Neural progenitor cell (in vitro differentiated cells): ENCODE measurements around the gene ACSBG1. TPM values are rescaled to one million over a fixed set of nuclear protein-coding genes. Genes with fewer than 3 reads are reported as not detected.

Experiments
- DNase-seq: peaks from one replicate; pipeline ENCODE4 v3.0.0-alpha.2; 2016; ENCODE audit warnings: low spot score
- H2AFZ ChIP-seq: fragments of 200-600 bp; sonication (generic); replicated peaks from 2 replicates; pipeline ENCODE4 v1.6.1; 2016; ENCODE audit warnings: antibody characterized with exemption
- H3F3A ChIP-seq: fragments of 200-600 bp; sonication (generic); 2 replicates; pipeline ENCODE4 v1.6.1; 2016; ENCODE audit warnings: antibody characterized with exemption, low read depth
- H3K27ac ChIP-seq: fragments of 200-600 bp; sonication (generic); 2 replicates; pipeline ENCODE4 v1.5.1; 2016; ENCODE audit warnings: mild to moderate bottlenecking
- H3K27me3 ChIP-seq: fragments of 200-600 bp; sonication (generic); 2 replicates; pipeline ENCODE4 v1.6.1; 2016; ENCODE audit warnings: mild to moderate bottlenecking, moderate library complexity
- H3K36me3 ChIP-seq: fragments of 200-600 bp; sonication (generic); 2 replicates; pipeline ENCODE4 v1.5.1; 2016
- H3K4me1 ChIP-seq: fragments of 200-600 bp; sonication (generic); 2 replicates; pipeline ENCODE4 v1.6.1; 2016; ENCODE audit warnings: mixed run types
- H3K4me2 ChIP-seq: fragments of 200-600 bp; sonication (generic); 2 replicates; pipeline ENCODE4 v1.6.1; 2016
- H3K4me3 ChIP-seq: fragments of 200-600 bp; sonication (generic); 2 replicates; pipeline ENCODE4 v1.5.1; 2016
- H3K79me2 ChIP-seq: fragments of 200-600 bp; sonication (generic); 2 replicates; pipeline ENCODE4 v1.6.1; 2016; ENCODE audit warnings: low read depth
- H3K9ac ChIP-seq: fragments of 200-600 bp; sonication (generic); 2 replicates; pipeline ENCODE4 v1.6.1; 2016
- H3K9me3 ChIP-seq: fragments of 200-600 bp; sonication (generic); 2 replicates; pipeline ENCODE4 v1.5.1; 2016; ENCODE audit warnings: low read depth
- H4K20me1 ChIP-seq: fragments of 200-600 bp; sonication (generic); 2 replicates; pipeline ENCODE4 v1.6.1; 2016; ENCODE audit warnings: low read depth
- H3K27ac Mint-ChIP-seq: 3 replicates; pipeline ENCODE4 v1.8.0; 2021; ENCODE audit warnings: mixed read lengths
- H3K27me3 Mint-ChIP-seq: 2 replicates; pipeline ENCODE4 v1.8.0; 2022; ENCODE audit warnings: low read depth, mild to moderate bottlenecking, inconsistent platforms, moderate library complexity, mixed read lengths; ENCODE audit not compliant: insufficient read depth
- H3K36me3 Mint-ChIP-seq: 3 replicates; pipeline ENCODE4 v1.8.0; 2021; ENCODE audit warnings: mixed read lengths
- H3K4me1 Mint-ChIP-seq: 3 replicates; pipeline ENCODE4 v1.8.0; 2021; ENCODE audit warnings: mixed read lengths
- H3K4me3 Mint-ChIP-seq: 3 replicates; pipeline ENCODE4 v1.8.0; 2021; ENCODE audit warnings: mild to moderate bottlenecking, moderate library complexity, mixed read lengths
- H3K9me3 Mint-ChIP-seq: 3 replicates; pipeline ENCODE4 v1.8.0; 2020; ENCODE audit warnings: mixed read lengths
- EZH2 ChIP-seq: fragments of 200-600 bp; sonication (generic); IDR thresholded peaks from 2 replicates; pipeline ENCODE4 v1.6.1; 2017; ENCODE audit warnings: antibody characterized with exemption, mild to moderate bottlenecking, moderate library complexity
- EZH2phosphoT487 ChIP-seq: fragments of 200-600 bp; sonication (generic); IDR thresholded peaks from 2 replicates; pipeline ENCODE4 v1.6.1; 2017; ENCODE audit warnings: antibody characterized with exemption
- total RNA-seq: library from RNA; depleted of rRNA; stranded (reverse); fragments of >200 nt; gene quantifications from 2 replicates; pipeline ENCODE4 v1.2.3, GENCODE V29; 2015; ENCODE audit warnings: low replicate concordance
- TF ChIP-seq, protein P1 (sequence below): fragments of 200-600 bp; sonication (generic); IDR thresholded peaks from 2 replicates; pipeline ENCODE4 v1.5.1; 2017; ENCODE audit warnings: antibody characterized with exemption, mild to moderate bottlenecking

ACSBG1 gene
- total RNA-seq, 1 donor from 2014 or later, result 0.11 TPM

DNA sequence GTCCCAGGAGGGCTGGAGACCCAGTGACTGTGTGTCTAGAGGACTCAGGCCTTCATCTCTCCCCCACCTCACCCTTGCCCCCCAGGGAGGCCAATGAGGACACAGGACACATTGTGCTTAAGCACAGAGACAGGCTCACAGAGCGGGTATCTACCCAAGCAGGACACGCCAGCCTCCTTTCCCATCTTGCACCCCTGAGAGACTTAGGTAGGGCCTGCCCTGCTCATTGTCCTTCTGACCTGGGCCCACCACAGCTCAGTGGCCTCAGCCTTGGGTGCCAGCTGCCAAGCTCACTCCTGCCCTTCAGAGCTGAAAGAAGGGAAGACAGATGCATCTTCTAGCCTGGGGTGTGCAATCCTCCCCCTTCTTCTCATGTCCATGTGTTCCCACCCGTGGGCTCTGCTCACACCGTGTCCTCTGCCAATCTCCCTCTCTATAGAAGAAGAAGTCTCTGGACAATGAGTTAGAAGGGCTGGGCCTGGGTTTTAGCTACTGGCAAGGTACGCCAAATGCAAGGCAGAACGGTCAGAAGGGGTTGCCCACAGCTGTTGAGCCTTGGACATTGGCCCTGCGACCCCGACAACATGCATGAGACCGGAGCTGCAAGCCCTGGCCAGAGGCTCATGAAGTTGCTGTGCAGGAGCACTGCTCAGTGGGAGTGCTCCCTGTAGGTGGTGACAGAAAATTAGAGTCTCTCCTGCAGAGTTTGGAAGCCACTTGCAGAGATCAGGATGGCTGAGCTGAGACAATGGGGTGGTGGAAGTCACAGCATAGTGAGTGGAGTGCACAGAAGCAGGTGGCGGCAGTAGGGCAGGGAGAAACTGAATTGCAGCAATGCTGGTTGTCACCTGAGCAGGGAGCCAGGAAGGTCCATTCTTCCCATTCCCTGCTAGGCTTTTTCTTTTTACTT is 32.8 kb downstream of the ACSBG1 start:
- no peak overlapping the region for H3K27ac ChIP-seq
- no peaks in the 10 kb centered on the region for H3K9me3 ChIP-seq
- H3K27me3 ChIP-seq, result no peaks in the 10 kb centered on the region
- H3K4me1 ChIP-seq, result no peaks in the 10 kb centered on the region
- H4K20me1 ChIP-seq, result no peaks in the 10 kb centered on the region
- no peaks in the 10 kb centered on the region for H3K9me3 Mint-ChIP-seq
- no peak overlapping the region for H3K4me3 Mint-ChIP-seq
- H3K27me3 Mint-ChIP-seq, result peaks cover 6% of the 10 kb centered on the region
- no peak overlapping the region for H3K4me2 ChIP-seq
- H3K79me2 ChIP-seq, result no peaks in the 10 kb centered on the region
- no peak overlapping the region for H3K9ac ChIP-seq
- TF ChIP-seq, protein P1, sequence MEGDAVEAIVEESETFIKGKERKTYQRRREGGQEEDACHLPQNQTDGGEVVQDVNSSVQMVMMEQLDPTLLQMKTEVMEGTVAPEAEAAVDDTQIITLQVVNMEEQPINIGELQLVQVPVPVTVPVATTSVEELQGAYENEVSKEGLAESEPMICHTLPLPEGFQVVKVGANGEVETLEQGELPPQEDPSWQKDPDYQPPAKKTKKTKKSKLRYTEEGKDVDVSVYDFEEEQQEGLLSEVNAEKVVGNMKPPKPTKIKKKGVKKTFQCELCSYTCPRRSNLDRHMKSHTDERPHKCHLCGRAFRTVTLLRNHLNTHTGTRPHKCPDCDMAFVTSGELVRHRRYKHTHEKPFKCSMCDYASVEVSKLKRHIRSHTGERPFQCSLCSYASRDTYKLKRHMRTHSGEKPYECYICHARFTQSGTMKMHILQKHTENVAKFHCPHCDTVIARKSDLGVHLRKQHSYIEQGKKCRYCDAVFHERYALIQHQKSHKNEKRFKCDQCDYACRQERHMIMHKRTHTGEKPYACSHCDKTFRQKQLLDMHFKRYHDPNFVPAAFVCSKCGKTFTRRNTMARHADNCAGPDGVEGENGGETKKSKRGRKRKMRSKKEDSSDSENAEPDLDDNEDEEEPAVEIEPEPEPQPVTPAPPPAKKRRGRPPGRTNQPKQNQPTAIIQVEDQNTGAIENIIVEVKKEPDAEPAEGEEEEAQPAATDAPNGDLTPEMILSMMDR, result no peak
- TF ChIP-seq EZH2phosphoT487 (no peak), EZH2 (no peak)
- no peaks in the 10 kb centered on the region for H3K36me3 Mint-ChIP-seq
- H3K4me1 Mint-ChIP-seq, result peaks cover 3% of the 10 kb centered on the region
- peak overlapping the region; percentile 94 for H3K27ac Mint-ChIP-seq
- H3K36me3 ChIP-seq, result no peaks in the 10 kb centered on the region
- no peak for DNase-seq
- no peaks in the 10 kb centered on the region for H3F3A ChIP-seq
- H2AFZ ChIP-seq, result no peak overlapping the region
- no peak overlapping the region for H3K4me3 ChIP-seq

DNA sequence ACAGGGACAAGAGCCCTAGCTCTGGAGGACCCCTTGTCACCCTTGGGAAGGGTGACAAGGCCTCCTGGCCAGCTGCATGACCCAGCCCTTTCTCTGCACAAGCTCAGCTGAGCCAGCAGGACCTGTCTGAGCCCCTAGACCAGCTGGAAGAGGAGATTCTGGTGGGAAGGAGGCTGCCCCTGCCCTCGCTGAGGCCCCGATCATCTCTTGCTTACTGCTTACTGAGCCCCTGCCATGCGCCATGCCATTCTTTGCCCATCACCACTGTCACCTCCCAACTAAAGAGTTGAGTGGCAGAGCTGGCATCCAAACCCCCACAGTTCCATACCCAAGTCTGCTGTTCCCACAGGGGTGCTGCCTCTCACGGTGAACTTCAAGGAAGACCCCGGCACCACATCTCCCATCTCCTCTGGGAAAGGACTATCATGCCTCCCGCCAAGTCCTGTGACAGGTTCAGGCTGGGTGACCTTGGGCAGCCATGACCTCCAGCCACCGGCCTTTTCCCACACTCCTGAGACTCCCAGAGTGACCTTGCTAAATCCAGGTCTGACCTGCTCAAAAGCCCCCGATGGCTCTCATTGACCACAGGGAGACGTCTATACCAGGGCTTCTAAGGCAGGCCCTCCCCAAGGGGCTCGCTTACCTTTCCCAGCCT is 34.0 kb downstream of the ACSBG1 start:
- TF ChIP-seq EZH2phosphoT487, result no peak
- TF ChIP-seq EZH2, result no peak
- TF ChIP-seq, protein P1, result no peak
- Histone ChIP-seq H3F3A (no peaks in the 10 kb centered on the region), H3K9ac (no peak overlapping the region), H3K27ac (no peak overlapping the region), H3K79me2 (no peaks in the 10 kb centered on the region), H4K20me1 (no peaks in the 10 kb centered on the region), H2AFZ (no peak overlapping the region), H3K9me3 (no peaks in the 10 kb centered on the region), H3K4me3 (no peak overlapping the region), H3K4me2 (no peak overlapping the region), H3K36me3 (no peaks in the 10 kb centered on the region), H3K4me1 (no peaks in the 10 kb centered on the region), H3K27me3 (no peaks in the 10 kb centered on the region)
- H3K27ac Mint-ChIP-seq, result peak overlapping the region; percentile 87
- H3K4me3 Mint-ChIP-seq, result peak overlapping the region; percentile 66
- no peaks in the 10 kb centered on the region for H3K36me3 Mint-ChIP-seq
- no peaks in the 10 kb centered on the region for H3K9me3 Mint-ChIP-seq
- H3K27me3 Mint-ChIP-seq, result peaks cover 8% of the 10 kb centered on the region
- DNase-seq, result no peak
- no peaks in the 10 kb centered on the region for H3K4me1 Mint-ChIP-seq

DNA sequence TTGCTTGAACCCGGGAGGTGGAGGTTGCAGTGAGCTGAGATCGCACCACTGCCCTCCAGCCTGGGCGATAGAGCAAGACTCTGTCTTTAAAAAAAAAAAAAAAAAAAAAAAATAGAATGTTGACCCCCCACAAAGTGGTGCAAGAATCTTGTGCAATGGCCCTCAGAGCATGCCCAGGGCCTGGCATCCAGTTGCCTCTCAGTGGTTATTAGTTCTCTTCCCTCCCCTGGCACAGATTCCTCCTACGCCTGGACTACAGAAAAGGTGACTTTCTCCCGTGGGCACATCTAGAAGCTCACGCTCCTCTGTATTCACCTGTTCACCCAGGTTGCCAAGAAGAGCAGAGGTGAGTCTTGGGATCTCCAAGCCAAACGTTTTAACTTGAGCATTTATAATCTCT is 36.7 kb downstream of the ACSBG1 start:
- Mint-ChIP-seq H3K27me3 (peaks cover 2% of the 10 kb centered on the region), H3K4me3 (no peak overlapping the region)
- no peak overlapping the region for H3K9ac ChIP-seq

More for the DNA sequence above, 36.7 kb downstream of the ACSBG1 start:
- Histone ChIP-seq H3K4me3 (no peak overlapping the region), H3K4me1 (no peaks in the 10 kb centered on the region), H2AFZ (no peak overlapping the region), H3K9me3 (no peaks in the 10 kb centered on the region), H3K27me3 (no peaks in the 10 kb centered on the region), H3F3A (no peaks in the 10 kb centered on the region), H3K27ac (no peak overlapping the region), H3K79me2 (no peaks in the 10 kb centered on the region), H4K20me1 (no peaks in the 10 kb centered on the region), H3K4me2 (no peak overlapping the region), H3K36me3 (no peaks in the 10 kb centered on the region)
- no peaks in the 10 kb centered on the region for H3K36me3 Mint-ChIP-seq
- TF ChIP-seq EZH2phosphoT487, result no peak
- no peak for TF ChIP-seq EZH2
- TF ChIP-seq, protein P1, result no peak
- no peaks in the 10 kb centered on the region for H3K9me3 Mint-ChIP-seq
- no peak overlapping the region for H3K27ac Mint-ChIP-seq
- DNase-seq, result no peak
- no peaks in the 10 kb centered on the region for H3K4me1 Mint-ChIP-seq
